Endothelial cell of umbilical vein (primary cell): Measurements from ENCODE around the gene SLIT1.

Experiments
- POLR2A ChIP-seq: IDR thresholded peaks from 2 replicates; pipeline ENCODE4 v1.6.1; 2012; ENCODE audit warnings: low read depth, mild to moderate bottlenecking, control low read depth, low read length
- POLR2AphosphoS5 ChIP-seq: IDR thresholded peaks from 2 replicates; pipeline ENCODE4 v1.6.1; 2012; ENCODE audit warnings: low read depth, mild to moderate bottlenecking, control low read depth, low read length, moderate library complexity; ENCODE audit not compliant: insufficient read depth
- TF ChIP-seq, protein P1 (sequence below), 2 donors: IDR thresholded peaks; 1 replicate in 1 of 2; 2 replicates in 1 of 2; pipeline ENCODE4 v1.5.1; 2011; ENCODE audit warnings: low read length in 2 of 2, mild to moderate bottlenecking in 2 of 2, moderate library complexity in 2 of 2, control low read depth in 1 of 2, inconsistent platforms in 1 of 2, low read depth in 1 of 2; ENCODE audit not compliant: insufficient read depth in 1 of 2; ENCODE audit errors: extremely low read depth in 1 of 2

DNA sequence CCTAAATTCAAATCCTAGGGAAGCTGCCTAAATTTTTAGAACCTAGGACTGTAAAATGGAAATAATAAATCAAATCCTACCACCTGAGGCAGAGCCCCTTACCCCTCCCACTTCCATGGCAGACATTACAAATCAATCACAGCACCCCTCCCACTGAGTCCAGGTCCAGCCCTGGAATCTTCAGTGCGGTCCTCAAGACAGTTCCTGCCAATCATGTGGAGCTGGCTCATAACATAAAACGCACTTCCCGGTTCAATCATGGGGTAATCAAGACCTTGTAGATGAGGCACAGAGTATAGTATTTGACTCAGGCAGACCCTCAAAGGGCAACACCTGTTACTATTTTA, 157.0 kb downstream of the SLIT1 start:
- TF ChIP-seq, protein P1, sequence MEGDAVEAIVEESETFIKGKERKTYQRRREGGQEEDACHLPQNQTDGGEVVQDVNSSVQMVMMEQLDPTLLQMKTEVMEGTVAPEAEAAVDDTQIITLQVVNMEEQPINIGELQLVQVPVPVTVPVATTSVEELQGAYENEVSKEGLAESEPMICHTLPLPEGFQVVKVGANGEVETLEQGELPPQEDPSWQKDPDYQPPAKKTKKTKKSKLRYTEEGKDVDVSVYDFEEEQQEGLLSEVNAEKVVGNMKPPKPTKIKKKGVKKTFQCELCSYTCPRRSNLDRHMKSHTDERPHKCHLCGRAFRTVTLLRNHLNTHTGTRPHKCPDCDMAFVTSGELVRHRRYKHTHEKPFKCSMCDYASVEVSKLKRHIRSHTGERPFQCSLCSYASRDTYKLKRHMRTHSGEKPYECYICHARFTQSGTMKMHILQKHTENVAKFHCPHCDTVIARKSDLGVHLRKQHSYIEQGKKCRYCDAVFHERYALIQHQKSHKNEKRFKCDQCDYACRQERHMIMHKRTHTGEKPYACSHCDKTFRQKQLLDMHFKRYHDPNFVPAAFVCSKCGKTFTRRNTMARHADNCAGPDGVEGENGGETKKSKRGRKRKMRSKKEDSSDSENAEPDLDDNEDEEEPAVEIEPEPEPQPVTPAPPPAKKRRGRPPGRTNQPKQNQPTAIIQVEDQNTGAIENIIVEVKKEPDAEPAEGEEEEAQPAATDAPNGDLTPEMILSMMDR (IDR thresholded peaks at IDR 0.05; ENCODE audit: extremely low read depth in 1 of 2, insufficient read depth in 1 of 2, low read depth in 1 of 2, low read length in 2 of 2) = no peak
- TF ChIP-seq POLR2A (no peak), POLR2AphosphoS5 (no peak)
